Adrenal gland (tissue), 12 donors: ENCODE results near the gene BUB1B. TPM values are rescaled to one million over a fixed set of nuclear protein-coding genes. Genes with fewer than 3 reads are reported as not detected.
"Not testable (repeated sequence)": the region's sequence is repeated elsewhere in the genome, so short reads cannot be mapped to it uniquely, and the experiment has no call there.

ENCODE experiments used
- DNase-seq, 7 donors: peaks; one replicate each; pipeline ENCODE4 v3.0.0-alpha.2; 2019 to 2020
- H3K27ac ChIP-seq, 5 donors: fragments of 200-600 bp; sonication (generic) in 4 of 5; 1 replicate in 3 of 5; 2 replicates in 2 of 5; pipeline versions ENCODE4 v1.5.1 to v1.8.0; 2016 to 2020; ENCODE audit warnings: mild to moderate bottlenecking in 1 of 5
- H3K27me3 ChIP-seq: fragments of 200-600 bp; 2 replicates; pipeline ENCODE4 v1.8.0; 2021
- H3K36me3 ChIP-seq, 2 donors: fragments of 200-600 bp; replicated peaks in 1 of 2; 1 replicate in 1 of 2; 2 replicates in 1 of 2; pipeline versions ENCODE4 v1.5.1 to v1.8.0; 2018 to 2022
- H3K4me1 ChIP-seq, 2 donors: fragments of 200-600 bp; replicated peaks in 1 of 2; 1 replicate in 1 of 2; 2 replicates in 1 of 2; pipeline versions ENCODE4 v1.5.1 to v1.8.0; 2018 to 2021
- H3K4me3 ChIP-seq, 4 donors: fragments of 200-600 bp; sonication (generic) in 3 of 4; one replicate each; pipeline ENCODE4 v1.5.1; 2016 to 2018
- H3K9me3 ChIP-seq, 3 donors: fragments of 200-600 bp; sonication (generic) in 1 of 3; replicated peaks in 1 of 3; 1 replicate in 2 of 3; 2 replicates in 1 of 3; pipeline versions ENCODE4 v1.5.1 to v1.8.0; 2016 to 2021
- POLR2A ChIP-seq, 2 donors: fragments of 450-650 bp; IDR thresholded peaks; one replicate each; pipeline ENCODE4 v1.6.1; 2017; ENCODE audit warnings: antibody characterized with exemption in 2 of 2, mild to moderate bottlenecking in 2 of 2, moderate library complexity in 1 of 2
- WGBS, 4 donors: extraction: QIAGEN DNeasy Blood & Tissue Kit in 2 of 4; methylation state at CpG; one replicate each; pipeline versions ENCODE4 v1.1.5 to v1.1.7; 2013 to 2017; 5-methylcytosine and 5-hydroxymethylcytosine counted together
- intact Hi-C, 2 donors: fragments of 100-400 bp; cut with DNase I; formaldehyde crosslinking; loops; one replicate each; pipeline versions ENCODE4 v1.14.1 to v1.15.0; 2022 to 2023
- polyA plus RNA-seq, 3 donors: library from polyadenylated mRNA; stranded (reverse); fragments of 200-250 nt in 2 of 3; fragments of 350-450 nt in 1 of 3; fragmentation: Illumina TruSeq in 1 of 3; extraction: RNeasy Lipid Tissue Mini Kit (QIAGEN cat#74804) in 1 of 3; gene quantifications; one replicate each; pipeline ENCODE4 v1.2.3, GENCODE V29; 2013 to 2014
- total RNA-seq, 9 donors: library from RNA; depleted of rRNA in 4 of 9; stranded (reverse); fragments of >200 nt in 4 of 9; fragments of 120-200 nt in 1 of 9; fragmentation: NEBNext Ultra II Directional in 1 of 9; extraction: Animal tissue kit (Norgen Biotek cat#: 25700) in 1 of 9; gene quantifications; one replicate each; pipeline versions ENCODE4 v1.1.0 to v1.2.4, GENCODE V29; 2013 to 2023
- TF ChIP-seq, protein P1 (sequence below), 6 experiments: fragments of 450-650 bp in 4 of 6; fragments of 200-600 bp in 2 of 6; sonication (generic) in 1 of 6; IDR thresholded peaks; 1 replicate in 5 of 6; 2 replicates in 1 of 6; pipeline versions ENCODE4 v1.5.1 to v1.8.0; 2016 to 2021; ENCODE audit warnings: antibody characterized with exemption in 6 of 6, mild to moderate bottlenecking in 2 of 6, moderate library complexity in 1 of 6
- donor health status: healthy with polysubstance abuse.
- donor health status: Bipolar disorder and iron deficiency.
- donor health status: DM: yes; HTN: yes; CAD: no.
- donor health status: DM: no; HTN: no; CAD: no.
- donor health status: DM: no; HTN: no; CAD: no.
- donor health status: DM: yes; HTN: yes; CAD: no.

BUB1B gene
- total and polyA plus RNA-seq, 12 donors = 0.81 to 13.7 (median 2.6) TPM

GRCh38 chr15:40151991-40152390, 8.9 kb upstream of the BUB1B start:
- WGBS, 4 donors = 82 to 96% (median 92%) methylated on average over 4 of the region's 4 CpGs
- Histone ChIP-seq H3K36me3 (no peaks in the 10 kb centered on the region), H3K4me1 (no peaks in the 10 kb centered on the region), H3K4me3 (no peak overlapping the region), H3K27ac (no peak overlapping the region), H3K27me3 (no peaks in the 10 kb centered on the region), H3K9me3 (no peaks in the 10 kb centered on the region)
- intact Hi-C loops = no loop called here
- DNase-seq = no peak
- no peak for TF ChIP-seq POLR2A (IDR thresholded peaks at IDR 0.05)
- TF ChIP-seq, protein P1, sequence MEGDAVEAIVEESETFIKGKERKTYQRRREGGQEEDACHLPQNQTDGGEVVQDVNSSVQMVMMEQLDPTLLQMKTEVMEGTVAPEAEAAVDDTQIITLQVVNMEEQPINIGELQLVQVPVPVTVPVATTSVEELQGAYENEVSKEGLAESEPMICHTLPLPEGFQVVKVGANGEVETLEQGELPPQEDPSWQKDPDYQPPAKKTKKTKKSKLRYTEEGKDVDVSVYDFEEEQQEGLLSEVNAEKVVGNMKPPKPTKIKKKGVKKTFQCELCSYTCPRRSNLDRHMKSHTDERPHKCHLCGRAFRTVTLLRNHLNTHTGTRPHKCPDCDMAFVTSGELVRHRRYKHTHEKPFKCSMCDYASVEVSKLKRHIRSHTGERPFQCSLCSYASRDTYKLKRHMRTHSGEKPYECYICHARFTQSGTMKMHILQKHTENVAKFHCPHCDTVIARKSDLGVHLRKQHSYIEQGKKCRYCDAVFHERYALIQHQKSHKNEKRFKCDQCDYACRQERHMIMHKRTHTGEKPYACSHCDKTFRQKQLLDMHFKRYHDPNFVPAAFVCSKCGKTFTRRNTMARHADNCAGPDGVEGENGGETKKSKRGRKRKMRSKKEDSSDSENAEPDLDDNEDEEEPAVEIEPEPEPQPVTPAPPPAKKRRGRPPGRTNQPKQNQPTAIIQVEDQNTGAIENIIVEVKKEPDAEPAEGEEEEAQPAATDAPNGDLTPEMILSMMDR (IDR thresholded peaks at IDR 0.05) = no peak

- H3K36me3 ChIP-seq, H3K27ac ChIP-seq, H3K4me1 ChIP-seq, DNase-seq, H3K9me3 ChIP-seq, H3K4me3 ChIP-seq, H3K27me3 ChIP-seq, intact Hi-C loops: not testable (repeated sequence)
- WGBS, 4 donors = 100% methylated on average over 1 of the region's 1 CpG; no CpG with 5 or more reads in 3 of the 4 donors
Measured at GRCh38 chr15:40154821-40155220, 6.0 kb upstream of the BUB1B start.

GRCh38 chr15:40155270-40155910, 5.5 kb upstream of the BUB1B start:
- Histone ChIP-seq H3K36me3 (no peaks in the 10 kb centered on the region), H3K4me3 (no peak overlapping the region), H3K4me1 (no peaks in the 10 kb centered on the region), H3K27ac (no peak overlapping the region), H3K27me3 (no peaks in the 10 kb centered on the region), H3K9me3 (no peaks in the 10 kb centered on the region)
- 64 to 71% (median 71%) methylated on average over 3 to 5 of the region's 5 CpGs for WGBS, 4 donors
- intact Hi-C loops = no loop called here
- TF ChIP-seq, protein P1 (IDR thresholded peaks at IDR 0.05) = no peak
- no peak for TF ChIP-seq POLR2A (IDR thresholded peaks at IDR 0.05)
- no peak for DNase-seq

- no peak for DNase-seq
Measured at GRCh38 chr15:40157778-40158447, 3.0 kb upstream of the BUB1B start.

More at GRCh38 chr15:40157778-40158447, 3.0 kb upstream of the BUB1B start:
- no peak for TF ChIP-seq POLR2A (IDR thresholded peaks at IDR 0.05)
- TF ChIP-seq, protein P1 (IDR thresholded peaks at IDR 0.05) = no peak
- H3K36me3 ChIP-seq = no peaks in the 10 kb centered on the region
- no peaks in the 10 kb centered on the region for H3K27me3 ChIP-seq
- WGBS, 4 donors = 85 to 90% (median 87%) methylated on average over 4 to 7 of the region's 7 CpGs
- no peak overlapping the region for H3K27ac ChIP-seq
- H3K4me3 ChIP-seq = no peak overlapping the region
- intact Hi-C loops = no loop called here
- no peaks in the 10 kb centered on the region for H3K9me3 ChIP-seq
- H3K4me1 ChIP-seq = peaks cover 0 to 8% of the 10 kb centered on the region in 2 donors
